ENCODE data around the gene DEPDC1B.

- TF ChIP-seq CTCF (IDR thresholded peaks at IDR 0.05) (no peak), POLR2A (IDR thresholded peaks at IDR 0.05) (no peak)
Measured at GRCh38 chr5:60604771-60605170, 95.2 kb downstream of the DEPDC1B start.
